Measurements from ENCODE around the gene RREB1. TPM values are rescaled to one million over a fixed set of nuclear protein-coding genes. Genes with fewer than 3 reads are reported as not detected.
A peak's percentile ranks its signal among the peaks of the same experiment; 100 is the strongest.

RREB1 gene
- total RNA-seq, 1 donor from 2014 or later: 43.9 TPM

GRCh38 chr6:7232351-7232750 is 124.6 kb downstream of the RREB1 start:
- no peaks in the 10 kb centered on the region for H3K27me3 Mint-ChIP-seq
- H3K36me3 Mint-ChIP-seq: peaks cover 30% of the 10 kb centered on the region
- peaks cover 13% of the 10 kb centered on the region for H3K4me1 Mint-ChIP-seq (ENCODE audit: unreplicated experiment)
- DNase-seq (ENCODE audit: extremely low spot score, unreplicated experiment): no peak
- no peak overlapping the region for H3K4me3 Mint-ChIP-seq
- no peak overlapping the region for H3K27ac Mint-ChIP-seq
- no peaks in the 10 kb centered on the region for H3K9me3 Mint-ChIP-seq
- no peak for TF ChIP-seq CTCF (conservative IDR thresholded peaks at IDR 0.05)

- peaks cover 23% of the 10 kb centered on the region for H3K36me3 Mint-ChIP-seq
- H3K27ac Mint-ChIP-seq: no peak overlapping the region
- TF ChIP-seq CTCF (conservative IDR thresholded peaks at IDR 0.05): no peak
- H3K4me1 Mint-ChIP-seq (ENCODE audit: unreplicated experiment): peaks cover 29% of the 10 kb centered on the region
- H3K27me3 Mint-ChIP-seq: no peaks in the 10 kb centered on the region
- no peak overlapping the region for H3K4me3 Mint-ChIP-seq
- H3K9me3 Mint-ChIP-seq: no peaks in the 10 kb centered on the region
- no peak for DNase-seq (ENCODE audit: extremely low spot score, unreplicated experiment)
These were observed 126.8 kb downstream of the RREB1 start for GRCh38 chr6:7234547-7234946.

DNA sequence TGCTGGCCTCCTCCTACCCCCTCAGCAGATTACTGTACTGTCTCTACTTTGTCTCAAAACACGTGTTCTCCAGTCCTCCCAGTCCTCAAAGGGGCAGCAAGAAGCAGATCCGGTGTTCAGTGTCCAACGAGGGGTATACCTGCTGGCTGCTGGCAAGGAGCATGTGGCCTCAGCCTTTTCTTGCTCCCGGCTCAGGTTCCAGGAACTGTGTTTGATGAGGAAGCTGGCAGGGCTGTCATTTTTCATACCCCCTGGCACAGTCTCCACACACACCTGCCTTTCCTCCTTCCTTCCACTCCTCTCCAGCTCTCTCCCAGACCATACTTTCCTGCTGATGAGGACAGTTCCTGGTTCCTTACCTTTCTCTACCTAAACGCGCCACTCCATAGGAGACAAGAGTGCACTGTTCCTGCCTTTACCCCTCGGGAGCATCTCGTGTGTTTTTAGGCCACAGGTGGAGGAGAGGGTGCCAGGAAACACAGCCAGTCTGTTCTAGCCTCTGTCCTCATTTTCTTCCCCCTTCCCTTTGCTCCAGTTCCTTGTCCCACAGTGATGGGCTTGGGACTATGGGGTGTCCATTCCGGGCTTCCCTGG is 128.0 kb downstream of the RREB1 start:
- DNase-seq (ENCODE audit: extremely low spot score, unreplicated experiment): no peak
- Mint-ChIP-seq H3K4me3 (no peak overlapping the region), H3K27me3 (no peaks in the 10 kb centered on the region), H3K27ac (peak overlapping the region; percentile 78), H3K4me1 (ENCODE audit: unreplicated experiment) (peaks cover 35% of the 10 kb centered on the region), H3K9me3 (no peaks in the 10 kb centered on the region), H3K36me3 (peaks cover 20% of the 10 kb centered on the region)
- no peak for TF ChIP-seq CTCF (conservative IDR thresholded peaks at IDR 0.05)

- no peaks in the 10 kb centered on the region for H3K9me3 Mint-ChIP-seq
- H3K27ac Mint-ChIP-seq: peak overlapping the region; percentile 78
- TF ChIP-seq CTCF (conservative IDR thresholded peaks at IDR 0.05): no peak
- no peak overlapping the region for H3K4me3 Mint-ChIP-seq
- H3K4me1 Mint-ChIP-seq (ENCODE audit: unreplicated experiment): peaks cover 36% of the 10 kb centered on the region
- no peaks in the 10 kb centered on the region for H3K27me3 Mint-ChIP-seq
- H3K36me3 Mint-ChIP-seq: peaks cover 20% of the 10 kb centered on the region
- DNase-seq (ENCODE audit: extremely low spot score, unreplicated experiment): no peak
These were observed 128.8 kb downstream of the RREB1 start for GRCh38 chr6:7236306-7237209.

DNA sequence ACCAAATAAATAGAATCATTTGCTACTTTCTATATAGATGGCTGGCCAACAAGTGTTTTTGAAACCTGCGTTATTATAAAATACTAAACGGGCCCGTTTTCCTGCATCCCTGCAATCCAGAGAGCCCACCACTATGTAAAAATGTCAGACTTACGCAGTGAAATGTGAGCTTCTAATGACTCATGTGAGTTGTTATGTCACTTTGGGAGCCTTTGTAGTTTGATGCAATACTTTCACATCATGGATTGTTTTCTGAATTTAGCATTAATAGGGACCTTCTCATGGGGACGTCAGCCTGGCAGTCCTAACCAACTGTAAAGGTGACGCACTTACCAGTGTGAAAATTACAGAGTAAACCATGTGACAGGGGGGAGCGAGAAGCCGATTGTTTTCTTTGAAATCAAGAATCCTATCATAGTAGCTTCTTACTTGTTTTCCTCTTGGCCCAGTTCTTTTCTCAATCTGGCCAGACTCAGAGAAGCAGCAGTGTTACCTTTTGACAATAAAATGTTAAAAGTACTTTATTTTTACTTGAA is 130.0 kb downstream of the RREB1 start:
- H3K36me3 Mint-ChIP-seq: peaks cover 17% of the 10 kb centered on the region
- no peaks in the 10 kb centered on the region for H3K27me3 Mint-ChIP-seq
- H3K9me3 Mint-ChIP-seq: no peaks in the 10 kb centered on the region
- TF ChIP-seq CTCF (conservative IDR thresholded peaks at IDR 0.05): no peak
- H3K4me3 Mint-ChIP-seq: no peak overlapping the region
- H3K27ac Mint-ChIP-seq: peak overlapping the region; percentile 16
- peaks cover 46% of the 10 kb centered on the region for H3K4me1 Mint-ChIP-seq (ENCODE audit: unreplicated experiment)
- no peak for DNase-seq (ENCODE audit: extremely low spot score, unreplicated experiment)
